ENCODE data around the gene TNS1. TPM values are rescaled to one million over a fixed set of nuclear protein-coding genes. Genes with fewer than 3 reads are reported as not detected.
"Not testable (repeated sequence)": the region's sequence is repeated elsewhere in the genome, so short reads cannot be mapped to it uniquely, and the experiment has no call there.

Gene TNS1
- total RNA-seq, 1 donor from 2014 or later = 206 TPM

- no peak for DNase-seq (ENCODE audit: low read depth)
Observed at GRCh38 chr2:217798743-217799562, 203.8 kb downstream of the TNS1 start.

- no peak for DNase-seq (ENCODE audit: low read depth)
Observed at GRCh38 chr2:217798191-217798590, 204.6 kb downstream of the TNS1 start.

GRCh38 chr2:217797661-217798069 is 205.1 kb downstream of the TNS1 start:
- DNase-seq (ENCODE audit: low read depth) = peak; percentile 69

GRCh38 chr2:217797165-217797564 is 205.6 kb downstream of the TNS1 start:
- DNase-seq (ENCODE audit: low read depth) = no peak

- no peak for DNase-seq (ENCODE audit: low read depth)
Observed at GRCh38 chr2:217795706-217796465, 206.9 kb downstream of the TNS1 start.

- DNase-seq (ENCODE audit: low read depth) = no peak
Observed at GRCh38 chr2:217795067-217795466, 207.7 kb downstream of the TNS1 start.

GRCh38 chr2:217794133-217794986 is 208.4 kb downstream of the TNS1 start:
- DNase-seq (ENCODE audit: low read depth) = no peak

GRCh38 chr2:217793566-217794132 is 209.1 kb downstream of the TNS1 start:
- no peak for DNase-seq (ENCODE audit: low read depth)

- DNase-seq (ENCODE audit: low read depth) = peak; percentile 28
Observed at GRCh38 chr2:217792626-217793527, 209.9 kb downstream of the TNS1 start.

- DNase-seq (ENCODE audit: low read depth) = no peak
Observed at GRCh38 chr2:217791551-217791950, 211.2 kb downstream of the TNS1 start.

- peak; percentile 72 for DNase-seq (ENCODE audit: low read depth)
Observed at GRCh38 chr2:217790681-217791392, 212.0 kb downstream of the TNS1 start.

- no peak for DNase-seq (ENCODE audit: low read depth)
Observed at GRCh38 chr2:217790195-217790594, 212.6 kb downstream of the TNS1 start.

- no peak for DNase-seq (ENCODE audit: low read depth)
Observed at GRCh38 chr2:217789736-217790181, 213.0 kb downstream of the TNS1 start.

GRCh38 chr2:217789003-217789735 is 213.6 kb downstream of the TNS1 start:
- DNase-seq (ENCODE audit: low read depth) = peak; percentile 40

- no peak for DNase-seq (ENCODE audit: low read depth)
Observed at GRCh38 chr2:217788669-217789002, 214.2 kb downstream of the TNS1 start.

- DNase-seq (ENCODE audit: low read depth) = no peak
Observed at GRCh38 chr2:217787160-217787877, 215.5 kb downstream of the TNS1 start.

- not testable (repeated sequence) for DNase-seq (ENCODE audit: low read depth)
Observed at GRCh38 chr2:217786560-217786959, 216.2 kb downstream of the TNS1 start.

- DNase-seq (ENCODE audit: low read depth) = peak; percentile 34
Observed at GRCh38 chr2:217785544-217786045, 217.2 kb downstream of the TNS1 start.
